GM19023 (cell line): Measurements from ENCODE around the gene EFHD2.
"Not testable (repeated sequence)": the region's sequence is repeated elsewhere in the genome, so short reads cannot be mapped to it uniquely, and the experiment has no call there.

Experiments
- ATAC-seq: cut with Tn5 transposase; IDR thresholded peaks from one replicate; pipeline ENCODE4 v1.9.1; 2021; ENCODE audit warnings: mild to moderate bottlenecking, moderate library complexity; ENCODE audit not compliant: unreplicated experiment

EFHD2 gene

GRCh38 chr1:15471723-15472122, 62.0 kb downstream of the EFHD2 start:
- not testable (repeated sequence) for ATAC-seq

GRCh38 chr1:15472587-15472986, 62.9 kb downstream of the EFHD2 start:
- ATAC-seq: no peak

- ATAC-seq: no peak
Observed at GRCh38 chr1:15475752-15476314, 66.1 kb downstream of the EFHD2 start, which contains the start of gene CELA2B. Gene CELA2B, plus strand, starts transcription at chr1:15476104. Its CDS starts 22 bp downstream, at chr1:15476126.

GRCh38 chr1:15476927-15477326, 67.2 kb downstream of the EFHD2 start:
- ATAC-seq: no peak

GRCh38 chr1:15477646-15478212, 68.0 kb downstream of the EFHD2 start:
- ATAC-seq: no peak
